Measurements from ENCODE around the gene CDC14A. TPM values are rescaled to one million over a fixed set of nuclear protein-coding genes. Genes with fewer than 3 reads are reported as not detected.

Gene CDC14A
- total and polyA plus RNA-seq, 2 donors (not counting 3 experiments of a cell fraction or from before 2014, with no cell fraction given): 3.4 to 13.9 TPM

GRCh38 chr1:100557606-100557953, 205.3 kb downstream of the CDC14A start:
- FAIRE-seq (no peak), DNase-seq (ENCODE audit: low read depth, low spot score) (no peak)
- no TSS peak for BruUV-seq (replicated peaks)
- Histone ChIP-seq H3K9me1 (replicated peaks; ENCODE audit: control insufficient read depth, extremely low read depth, insufficient read depth, low read length) (no peaks in the 10 kb centered on the region), H3K9ac (replicated peaks; ENCODE audit: extremely low read depth, insufficient read depth, low read length) (no peak overlapping the region), H3K36me3 (ENCODE audit: control insufficient read depth in 2 of 2, extremely low read depth in 1 of 2, insufficient read depth in 2 of 2, low read length in 2 of 2) (no peaks in the 10 kb centered on the region), H4K20me1 (replicated peaks; ENCODE audit: control insufficient read depth, extremely low read depth, insufficient read depth, low read length) (no peaks in the 10 kb centered on the region), H3K4me2 (ENCODE audit: insufficient read depth, low read length) (no peak overlapping the region), H3K4me3 (replicated peaks in 1 of 3; ENCODE audit: insufficient read depth in 1 of 3, low read depth in 1 of 3, low read length in 3 of 3) (no peak overlapping the region), H3K4me1 (ENCODE audit: control insufficient read depth, extremely low read depth, insufficient read depth, low read length) (no peaks in the 10 kb centered on the region), H3K27ac (ENCODE audit: insufficient read depth, low read depth, low read length) (no peak overlapping the region), H3K79me2 (ENCODE audit: control insufficient read depth, insufficient read depth, low read length) (no peaks in the 10 kb centered on the region), H3K9me3 (replicated peaks; ENCODE audit: control insufficient read depth, insufficient read depth, low read length) (no peaks in the 10 kb centered on the region), H3K27me3 (ENCODE audit: control insufficient read depth in 2 of 2, insufficient read depth in 2 of 2, low read length in 2 of 2) (no peaks in the 10 kb centered on the region), H2AFZ (ENCODE audit: low read depth, low read length) (no peak overlapping the region)
- TF ChIP-seq FOS (IDR thresholded peaks at IDR 0.05; ENCODE audit: borderline replicate concordance, insufficient read depth, low read length) (no peak), GATA2 (IDR thresholded peaks at IDR 0.05; ENCODE audit: insufficient read depth, insufficient read length, low read depth, low read length) (no peak), POLR2A (IDR thresholded peaks at IDR 0.05; ENCODE audit: low read depth, low read length) (no peak), MAX (IDR thresholded peaks at IDR 0.05; ENCODE audit: insufficient read depth, insufficient read length) (no peak), EZH2 (IDR thresholded peaks at IDR 0.05; ENCODE audit: borderline replicate concordance, low read depth, low read length, severe bottlenecking) (no peak), POLR2AphosphoS5 (IDR thresholded peaks at IDR 0.05; ENCODE audit: insufficient read depth, low read depth, low read length) (no peak), CTCF (IDR thresholded peaks at IDR 0.05; ENCODE audit: extremely low read depth in 1 of 2, insufficient read depth in 1 of 2, low read depth in 1 of 2, low read length in 2 of 2) (no peak), JUN (IDR thresholded peaks at IDR 0.05; ENCODE audit: borderline replicate concordance, insufficient read depth, insufficient read length, low read depth) (no peak), MYC (IDR thresholded peaks at IDR 0.05; ENCODE audit: low read depth, low read length) (no peak)
- dilution Hi-C loops (cut with MboI; ENCODE audit: extremely low pct_ligation_motif_present, low sequenced_read_pairs): no loop called here
- ChIA-PET POLR2A (no interaction called here), CTCF (no interaction called here)
- intact Hi-C loops (cut with micrococcal nuclease): no loop called here

Measured in endothelial cell of umbilical vein (primary cell).